ENCODE measurements around the gene LST1.

Gene LST1

GRCh38 chr6:31621991-31622390 is 35.9 kb downstream of the LST1 start:
- H3K4me3 ChIP-seq (ENCODE audit: low read depth, low read length): peak overlapping the region; percentile 98
- no peak for DNase-seq (ENCODE audit: low read depth)
- TF ChIP-seq CTCF (IDR thresholded peaks at IDR 0.05; ENCODE audit: insufficient read depth, low read depth, low read length, missing control alignments): no peak

- no peak overlapping the region for H3K4me3 ChIP-seq (ENCODE audit: low read depth, low read length)
- no peak for DNase-seq (ENCODE audit: low read depth)
- no peak for TF ChIP-seq CTCF (IDR thresholded peaks at IDR 0.05; ENCODE audit: insufficient read depth, low read depth, low read length, missing control alignments)
Observed at GRCh38 chr6:31622684-31623091, 36.6 kb downstream of the LST1 start.

- no peak for TF ChIP-seq CTCF (IDR thresholded peaks at IDR 0.05; ENCODE audit: insufficient read depth, low read depth, low read length, missing control alignments)
- no peak overlapping the region for H3K4me3 ChIP-seq (ENCODE audit: low read depth, low read length)
- no peak for DNase-seq (ENCODE audit: low read depth)
Observed at GRCh38 chr6:31624070-31624469, 38.0 kb downstream of the LST1 start.

- H3K4me3 ChIP-seq (ENCODE audit: low read depth, low read length): no peak overlapping the region
- no peak for TF ChIP-seq CTCF (IDR thresholded peaks at IDR 0.05; ENCODE audit: insufficient read depth, low read depth, low read length, missing control alignments)
- DNase-seq (ENCODE audit: low read depth): no peak
Observed at GRCh38 chr6:31626952-31627351, 40.9 kb downstream of the LST1 start.

- H3K4me3 ChIP-seq (ENCODE audit: low read depth, low read length): no peak overlapping the region
- DNase-seq (ENCODE audit: low read depth): no peak
- TF ChIP-seq CTCF (IDR thresholded peaks at IDR 0.05; ENCODE audit: insufficient read depth, low read depth, low read length, missing control alignments): no peak
Observed at GRCh38 chr6:31627690-31628287, 41.7 kb downstream of the LST1 start.

GRCh38 chr6:31629014-31629413 is 42.9 kb downstream of the LST1 start:
- H3K4me3 ChIP-seq (ENCODE audit: low read depth, low read length): no peak overlapping the region
- no peak for DNase-seq (ENCODE audit: low read depth)
- TF ChIP-seq CTCF (IDR thresholded peaks at IDR 0.05; ENCODE audit: insufficient read depth, low read depth, low read length, missing control alignments): no peak

Data from GM12865 (cell line).